ENCODE results near the gene AGBL4.

Gene AGBL4

DNA sequence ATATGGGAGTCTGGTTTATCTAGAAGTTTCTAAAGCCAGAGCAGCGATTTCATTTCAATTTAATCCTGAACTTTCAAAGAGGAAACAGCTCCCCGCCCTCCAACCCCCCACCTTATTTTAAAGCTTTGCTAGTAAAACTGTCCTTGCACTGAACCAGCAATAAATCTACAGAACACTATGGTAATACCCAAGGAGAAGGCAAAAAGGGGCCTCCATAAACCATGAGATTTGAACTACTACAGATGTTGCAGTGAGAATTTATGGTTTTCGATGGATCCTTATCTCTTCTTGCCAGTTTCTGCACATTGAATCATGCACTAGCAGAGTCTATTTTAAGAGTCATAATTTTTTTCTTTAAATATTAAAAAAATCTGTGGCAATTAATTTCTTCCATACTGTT lies 1182.3 kb downstream of the AGBL4 start:
- DNase-seq (ENCODE audit: low read depth): no peak
- H3K4me3 ChIP-seq (replicated peaks; ENCODE audit: low read depth, low read length): no peak overlapping the region
- TF ChIP-seq, protein P1, sequence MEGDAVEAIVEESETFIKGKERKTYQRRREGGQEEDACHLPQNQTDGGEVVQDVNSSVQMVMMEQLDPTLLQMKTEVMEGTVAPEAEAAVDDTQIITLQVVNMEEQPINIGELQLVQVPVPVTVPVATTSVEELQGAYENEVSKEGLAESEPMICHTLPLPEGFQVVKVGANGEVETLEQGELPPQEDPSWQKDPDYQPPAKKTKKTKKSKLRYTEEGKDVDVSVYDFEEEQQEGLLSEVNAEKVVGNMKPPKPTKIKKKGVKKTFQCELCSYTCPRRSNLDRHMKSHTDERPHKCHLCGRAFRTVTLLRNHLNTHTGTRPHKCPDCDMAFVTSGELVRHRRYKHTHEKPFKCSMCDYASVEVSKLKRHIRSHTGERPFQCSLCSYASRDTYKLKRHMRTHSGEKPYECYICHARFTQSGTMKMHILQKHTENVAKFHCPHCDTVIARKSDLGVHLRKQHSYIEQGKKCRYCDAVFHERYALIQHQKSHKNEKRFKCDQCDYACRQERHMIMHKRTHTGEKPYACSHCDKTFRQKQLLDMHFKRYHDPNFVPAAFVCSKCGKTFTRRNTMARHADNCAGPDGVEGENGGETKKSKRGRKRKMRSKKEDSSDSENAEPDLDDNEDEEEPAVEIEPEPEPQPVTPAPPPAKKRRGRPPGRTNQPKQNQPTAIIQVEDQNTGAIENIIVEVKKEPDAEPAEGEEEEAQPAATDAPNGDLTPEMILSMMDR (IDR thresholded peaks at IDR 0.05; ENCODE audit: low read length, missing control alignments): no peak

DNA sequence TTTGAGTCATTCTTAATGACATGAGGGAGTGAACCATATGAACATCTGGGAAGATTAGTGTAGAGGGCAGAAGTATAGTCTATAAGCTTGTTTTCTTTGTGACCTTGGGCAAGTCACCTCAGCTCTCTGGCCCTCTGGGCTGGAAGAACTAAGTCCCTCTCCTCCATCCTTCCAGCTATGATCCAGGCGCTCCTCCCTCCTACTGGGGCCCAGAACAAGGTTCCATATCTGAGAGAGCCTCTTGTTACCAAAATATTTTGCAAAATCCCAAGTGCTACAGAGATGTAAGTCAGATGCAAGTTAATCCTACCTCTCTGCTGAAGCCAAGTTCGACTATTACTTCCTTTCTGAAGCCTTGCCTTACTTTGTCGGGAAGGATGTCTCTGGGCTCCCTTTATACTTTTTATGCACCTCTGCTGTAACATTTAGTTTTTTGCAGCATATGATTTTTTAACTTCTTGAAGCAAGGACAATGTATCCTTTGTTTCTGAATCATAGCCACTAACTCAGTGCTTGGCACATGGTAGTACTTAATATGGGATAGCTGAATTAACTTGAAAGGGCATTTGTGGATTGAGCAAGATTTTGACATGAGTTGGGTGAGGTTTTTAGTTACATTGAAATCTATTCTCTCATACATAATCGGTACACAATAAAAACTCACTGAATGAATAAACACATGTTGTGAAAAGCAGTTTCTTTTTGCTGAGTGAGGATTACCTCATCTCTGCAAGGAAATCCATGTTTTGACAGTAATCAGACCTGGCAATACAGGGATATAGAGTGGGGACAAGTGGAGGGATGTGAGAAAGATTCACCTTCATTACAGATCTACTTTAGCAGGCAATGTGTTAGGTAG lies 1192.4 kb downstream of the AGBL4 start:
- TF ChIP-seq, protein P1 (IDR thresholded peaks at IDR 0.05; ENCODE audit: low read length, missing control alignments): no peak
- no peak for DNase-seq (ENCODE audit: low read depth)

DNA sequence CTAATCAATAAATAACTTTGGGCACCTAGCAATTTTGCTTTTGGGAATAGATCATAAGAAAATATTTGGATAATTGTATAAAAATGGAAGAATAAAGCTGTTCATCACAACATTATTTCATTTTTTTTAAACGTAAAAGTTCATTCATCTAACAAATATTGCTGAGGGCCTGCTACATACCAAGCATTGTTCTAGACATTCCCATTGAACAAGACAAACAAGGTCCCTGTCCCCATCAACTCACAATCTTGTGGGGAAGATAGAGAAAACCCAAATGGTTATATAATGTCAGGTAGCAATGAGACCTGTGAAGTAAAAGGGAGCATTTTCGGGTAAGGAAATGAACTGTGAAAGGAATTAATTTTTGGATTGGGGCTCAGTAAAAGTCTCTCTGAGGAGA lies 1193.0 kb downstream of the AGBL4 start:
- TF ChIP-seq, protein P1 (IDR thresholded peaks at IDR 0.05; ENCODE audit: low read length, missing control alignments): no peak
- no peak for DNase-seq (ENCODE audit: low read depth)
- no peak overlapping the region for H3K4me3 ChIP-seq (replicated peaks; ENCODE audit: low read depth, low read length)

More for the DNA sequence above, 1192.4 kb downstream of the AGBL4 start:
- no peak overlapping the region for H3K4me3 ChIP-seq (replicated peaks; ENCODE audit: low read depth, low read length)

DNA sequence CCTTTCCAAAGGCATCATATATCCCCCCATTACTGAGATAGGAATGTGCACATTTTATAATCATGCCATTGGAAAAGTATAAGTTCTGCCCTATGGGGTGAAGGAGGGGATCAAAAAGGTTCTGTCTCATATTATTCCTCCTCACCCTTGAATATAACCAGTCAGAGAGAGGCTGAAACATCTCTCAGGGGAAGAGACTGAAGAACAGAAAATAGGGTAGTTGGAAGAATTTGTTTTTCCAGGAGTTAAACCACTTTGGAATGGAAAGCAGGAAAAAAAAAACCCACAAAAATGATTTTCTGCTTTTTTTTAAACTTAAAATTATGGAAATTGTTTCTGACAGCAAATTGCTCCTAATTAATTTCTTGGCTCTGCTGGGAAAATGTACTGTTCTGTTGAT lies 1194.3 kb downstream of the AGBL4 start:
- TF ChIP-seq, protein P1 (IDR thresholded peaks at IDR 0.05; ENCODE audit: low read length, missing control alignments): no peak
- no peak overlapping the region for H3K4me3 ChIP-seq (replicated peaks; ENCODE audit: low read depth, low read length)
- DNase-seq (ENCODE audit: low read depth): no peak

DNA sequence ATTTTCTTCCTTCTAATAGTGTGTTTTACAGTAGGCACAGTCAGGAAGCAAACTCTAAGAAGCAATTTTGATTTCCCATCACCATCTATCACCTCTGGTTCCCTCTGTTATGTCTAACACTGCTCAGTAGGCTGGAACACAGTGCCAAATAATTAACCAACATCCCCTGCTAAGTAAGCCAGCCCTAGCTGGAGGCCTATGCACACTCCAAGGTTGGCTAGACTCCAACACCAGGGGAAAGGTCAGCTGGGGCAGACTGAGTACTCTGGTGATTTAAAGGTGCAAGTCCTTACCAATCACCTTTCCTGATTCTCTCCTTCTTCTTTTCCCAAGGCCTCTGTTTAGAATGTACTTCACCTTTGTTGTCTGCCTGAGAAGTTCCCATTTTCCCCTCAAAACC lies 1200.6 kb downstream of the AGBL4 start:
- TF ChIP-seq, protein P1 (IDR thresholded peaks at IDR 0.05; ENCODE audit: low read length, missing control alignments): no peak
- DNase-seq (ENCODE audit: low read depth): no peak
- no peak overlapping the region for H3K4me3 ChIP-seq (replicated peaks; ENCODE audit: low read depth, low read length)

DNA sequence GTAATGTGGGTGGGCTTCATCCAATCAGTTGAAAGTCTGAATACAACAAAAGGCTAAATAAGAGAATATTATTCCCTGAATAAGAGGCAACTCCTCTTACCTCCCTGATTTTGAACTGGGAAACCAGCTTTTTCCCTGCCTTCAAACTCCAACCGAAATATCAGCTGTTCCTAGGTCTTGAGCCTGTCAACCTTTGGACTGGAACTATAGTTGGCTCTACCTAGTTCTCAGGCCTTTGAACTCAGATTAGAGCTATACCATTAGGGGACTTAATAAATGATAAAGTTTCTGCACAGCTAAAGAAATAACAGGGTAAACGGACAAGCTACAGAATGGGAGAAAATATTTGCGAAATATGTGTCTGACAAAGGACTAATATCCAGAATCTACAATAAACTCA lies 1203.3 kb downstream of the AGBL4 start:
- H3K4me3 ChIP-seq (replicated peaks; ENCODE audit: low read depth, low read length): no peak overlapping the region
- TF ChIP-seq, protein P1 (IDR thresholded peaks at IDR 0.05; ENCODE audit: low read length, missing control alignments): no peak
- DNase-seq (ENCODE audit: low read depth): no peak
